ENCODE data around the gene SAMD4A.

The SAMD4A gene

GRCh38 chr14:54761835-54762234 lies 194.9 kb downstream of the SAMD4A start:
- TF ChIP-seq, protein P1, sequence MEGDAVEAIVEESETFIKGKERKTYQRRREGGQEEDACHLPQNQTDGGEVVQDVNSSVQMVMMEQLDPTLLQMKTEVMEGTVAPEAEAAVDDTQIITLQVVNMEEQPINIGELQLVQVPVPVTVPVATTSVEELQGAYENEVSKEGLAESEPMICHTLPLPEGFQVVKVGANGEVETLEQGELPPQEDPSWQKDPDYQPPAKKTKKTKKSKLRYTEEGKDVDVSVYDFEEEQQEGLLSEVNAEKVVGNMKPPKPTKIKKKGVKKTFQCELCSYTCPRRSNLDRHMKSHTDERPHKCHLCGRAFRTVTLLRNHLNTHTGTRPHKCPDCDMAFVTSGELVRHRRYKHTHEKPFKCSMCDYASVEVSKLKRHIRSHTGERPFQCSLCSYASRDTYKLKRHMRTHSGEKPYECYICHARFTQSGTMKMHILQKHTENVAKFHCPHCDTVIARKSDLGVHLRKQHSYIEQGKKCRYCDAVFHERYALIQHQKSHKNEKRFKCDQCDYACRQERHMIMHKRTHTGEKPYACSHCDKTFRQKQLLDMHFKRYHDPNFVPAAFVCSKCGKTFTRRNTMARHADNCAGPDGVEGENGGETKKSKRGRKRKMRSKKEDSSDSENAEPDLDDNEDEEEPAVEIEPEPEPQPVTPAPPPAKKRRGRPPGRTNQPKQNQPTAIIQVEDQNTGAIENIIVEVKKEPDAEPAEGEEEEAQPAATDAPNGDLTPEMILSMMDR (IDR thresholded peaks at IDR 0.05), result no peak
- no peaks in the 10 kb centered on the region for H3K9me3 ChIP-seq
- no peak overlapping the region for H3K4me3 ChIP-seq (ENCODE audit: low read depth in 1 of 2, low read length in 1 of 2)
- H3K4me1 ChIP-seq (ENCODE audit: control insufficient read depth in 1 of 2, insufficient read depth in 1 of 2, low read depth in 1 of 2, low read length in 1 of 2), result no peaks in the 10 kb centered on the region
- H3K27me3 ChIP-seq, result peaks cover 5% of the 10 kb centered on the region
- no peaks in the 10 kb centered on the region for H3K36me3 ChIP-seq
- H3K27ac ChIP-seq, result no peak overlapping the region

DNA sequence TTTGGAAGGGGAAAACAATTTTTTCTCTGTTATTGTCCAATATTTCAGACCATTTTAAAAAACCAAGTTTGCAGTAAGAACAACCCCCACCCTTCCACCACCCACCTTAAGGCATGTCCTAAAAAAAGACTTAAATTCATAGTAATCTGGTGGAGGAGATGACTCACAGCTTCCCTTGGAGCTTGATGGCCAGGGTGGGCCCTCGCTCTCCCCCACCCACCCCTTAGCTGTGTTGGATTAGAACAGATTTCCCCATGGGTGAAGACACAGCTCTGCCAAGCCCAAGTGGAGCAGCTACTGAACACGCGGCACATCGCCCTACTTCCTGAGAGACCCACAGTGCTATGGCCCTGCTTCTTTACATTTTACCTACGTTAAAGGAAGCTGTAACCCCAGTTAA lies 195.4 kb downstream of the SAMD4A start:
- no peaks in the 10 kb centered on the region for H3K36me3 ChIP-seq
- no peaks in the 10 kb centered on the region for H3K9me3 ChIP-seq
- H3K4me1 ChIP-seq (ENCODE audit: control insufficient read depth in 1 of 2, insufficient read depth in 1 of 2, low read depth in 1 of 2, low read length in 1 of 2), result no peaks in the 10 kb centered on the region
- H3K27ac ChIP-seq, result no peak overlapping the region
- H3K27me3 ChIP-seq, result peaks cover 5% of the 10 kb centered on the region
- no peak overlapping the region for H3K4me3 ChIP-seq (ENCODE audit: low read depth in 1 of 2, low read length in 1 of 2)
- TF ChIP-seq, protein P1 (IDR thresholded peaks at IDR 0.05), result no peak

DNA sequence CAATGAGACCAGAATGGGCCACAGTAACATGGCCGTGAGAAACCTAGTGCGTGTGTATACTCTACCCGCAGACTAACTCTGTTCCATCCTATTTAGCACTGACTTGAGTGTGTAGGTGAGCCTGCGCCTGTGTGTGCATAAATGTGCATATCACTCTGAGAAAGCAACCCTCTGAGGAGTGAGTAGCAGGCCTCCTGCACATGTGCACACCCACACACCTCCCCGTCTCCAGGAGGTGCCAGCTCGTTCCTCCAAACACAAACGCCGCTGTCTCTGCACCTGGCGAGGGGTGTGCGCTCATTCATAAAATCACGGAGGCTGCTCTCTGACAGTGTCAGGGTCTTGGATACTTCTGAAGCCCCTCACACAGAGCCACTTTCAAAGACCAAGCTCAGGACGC lies 196.8 kb downstream of the SAMD4A start:
- Histone ChIP-seq H3K9me3 (no peaks in the 10 kb centered on the region), H3K36me3 (no peaks in the 10 kb centered on the region), H3K4me3 (ENCODE audit: low read depth in 1 of 2, low read length in 1 of 2) (no peak overlapping the region), H3K27me3 (no peaks in the 10 kb centered on the region), H3K27ac (no peak overlapping the region), H3K4me1 (ENCODE audit: control insufficient read depth in 1 of 2, insufficient read depth in 1 of 2, low read depth in 1 of 2, low read length in 1 of 2) (no peaks in the 10 kb centered on the region)
- TF ChIP-seq, protein P1 (IDR thresholded peaks at IDR 0.05), result no peak

DNA sequence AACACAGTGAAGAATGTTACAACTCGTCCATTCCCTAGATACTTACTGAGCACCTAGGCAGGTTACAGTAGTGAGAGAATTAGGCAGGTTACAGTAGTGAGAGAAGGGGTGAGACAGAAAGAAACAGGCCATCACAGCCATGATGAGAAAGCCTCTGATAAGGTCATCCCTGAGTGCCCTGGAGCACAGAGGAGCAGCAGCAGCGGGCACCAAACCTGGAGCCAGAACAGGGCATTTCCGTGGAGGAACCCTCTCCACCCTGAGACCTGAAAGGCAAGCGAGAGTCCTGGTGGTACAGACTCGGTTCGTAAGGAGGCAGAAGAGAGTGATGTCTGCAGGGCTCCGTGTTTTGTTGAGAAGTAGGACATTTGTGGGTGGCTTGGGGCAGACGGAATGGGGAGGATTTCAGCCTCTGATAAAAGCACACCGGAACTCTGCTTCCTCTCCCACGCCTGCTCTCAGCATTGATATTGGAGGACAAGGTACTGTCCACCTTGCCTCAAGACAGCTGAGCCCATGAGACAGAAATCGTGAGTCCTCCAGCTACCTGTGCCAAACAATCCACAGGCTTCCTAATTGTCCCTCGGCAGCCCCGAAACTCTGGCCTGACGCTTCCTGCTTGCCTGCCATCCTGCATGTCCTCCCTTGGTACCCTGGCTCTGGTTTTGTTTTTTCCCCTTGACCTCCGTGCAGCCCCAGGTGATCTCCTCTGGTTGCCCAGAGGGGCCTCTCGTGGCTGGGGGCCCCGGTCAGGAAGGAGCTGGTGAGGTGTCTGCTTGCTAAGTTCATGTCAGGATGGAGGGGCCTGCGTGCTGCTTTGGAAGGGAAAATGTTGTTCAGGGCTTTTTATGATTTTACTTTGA lies 199.6 kb downstream of the SAMD4A start:
- H3K9me3 ChIP-seq, result no peaks in the 10 kb centered on the region
- no peaks in the 10 kb centered on the region for H3K4me1 ChIP-seq (ENCODE audit: control insufficient read depth in 1 of 2, insufficient read depth in 1 of 2, low read depth in 1 of 2, low read length in 1 of 2)
- no peak overlapping the region for H3K27ac ChIP-seq
- peaks cover 3% of the 10 kb centered on the region for H3K27me3 ChIP-seq
- no peaks in the 10 kb centered on the region for H3K36me3 ChIP-seq
- TF ChIP-seq, protein P1 (IDR thresholded peaks at IDR 0.05), result no peak
- H3K4me3 ChIP-seq (ENCODE audit: low read depth in 1 of 2, low read length in 1 of 2), result no peak overlapping the region

GRCh38 chr14:54767139-54767431 lies 200.2 kb downstream of the SAMD4A start:
- TF ChIP-seq, protein P1 (IDR thresholded peaks at IDR 0.05), result no peak
- Histone ChIP-seq H3K4me1 (ENCODE audit: control insufficient read depth in 1 of 2, insufficient read depth in 1 of 2, low read depth in 1 of 2, low read length in 1 of 2) (no peaks in the 10 kb centered on the region), H3K27me3 (peaks cover 9% of the 10 kb centered on the region), H3K9me3 (no peaks in the 10 kb centered on the region), H3K4me3 (ENCODE audit: low read depth in 1 of 2, low read length in 1 of 2) (no peak overlapping the region), H3K27ac (no peak overlapping the region), H3K36me3 (no peaks in the 10 kb centered on the region)
